ENCODE results near the gene COL18A1. TPM values are rescaled to one million over a fixed set of nuclear protein-coding genes. Genes with fewer than 3 reads are reported as not detected.
"Not testable (repeated sequence)": the region's sequence is repeated elsewhere in the genome, so short reads cannot be mapped to it uniquely, and the experiment has no call there.

Gene COL18A1
- total and polyA plus RNA-seq, 5 experiments from 2014 or later, result 1.5 to 22.2 (median 9.9) TPM

DNA sequence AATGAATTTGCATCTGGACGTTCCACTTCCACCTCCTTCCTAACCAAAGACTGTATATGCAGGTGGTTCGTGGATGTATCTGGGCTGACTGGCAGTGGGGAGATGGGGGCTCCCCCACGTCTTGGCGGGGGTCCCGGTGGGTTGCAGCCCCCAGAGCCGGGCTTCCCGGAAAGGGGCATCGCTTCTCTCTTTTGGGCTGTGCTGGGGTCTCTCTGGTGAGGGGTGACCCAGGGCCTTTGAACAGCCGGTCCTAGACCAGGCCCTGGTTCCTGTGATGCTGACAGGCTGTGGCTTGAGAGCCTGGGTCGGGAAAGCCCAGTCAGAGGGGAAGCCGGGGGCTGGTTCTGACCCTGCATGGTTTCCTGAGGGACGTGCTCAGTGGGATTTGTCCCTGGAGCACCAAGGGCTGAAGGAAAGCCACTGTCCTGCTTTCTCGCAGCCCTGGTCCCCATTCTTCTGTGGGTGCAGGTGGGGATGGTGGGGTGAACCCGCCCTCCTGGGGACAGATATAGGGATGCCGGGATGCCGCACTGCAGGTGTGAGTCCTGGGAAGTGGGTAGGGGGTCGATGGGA lies 29.8 kb downstream of the COL18A1 start:
- peak overlapping the region in 2 of 10 donors; percentile 48 to 70 for H3K27ac Mint-ChIP-seq
- ATAC-seq (no peak), DNase-seq (no peak)
- H3K4me3 Mint-ChIP-seq, result no peak overlapping the region
- POLR2A ChIA-PET, result interaction anchor here (0.5 kb wide), 1 partner anchor 42 kb away, joined by 3 read pairs; no protein-coding TSS in a partner anchor
- H3K4me1 Mint-ChIP-seq, result peaks cover 4 to 19% (median 10%) of the 10 kb centered on the region in 4 donors
- peaks cover 0 to 20% (median 0%) of the 10 kb centered on the region in 5 donors for H3K27me3 Mint-ChIP-seq
- no peaks in the 10 kb centered on the region for H3K36me3 Mint-ChIP-seq
- H3K9me3 Mint-ChIP-seq, result no peaks in the 10 kb centered on the region

DNA sequence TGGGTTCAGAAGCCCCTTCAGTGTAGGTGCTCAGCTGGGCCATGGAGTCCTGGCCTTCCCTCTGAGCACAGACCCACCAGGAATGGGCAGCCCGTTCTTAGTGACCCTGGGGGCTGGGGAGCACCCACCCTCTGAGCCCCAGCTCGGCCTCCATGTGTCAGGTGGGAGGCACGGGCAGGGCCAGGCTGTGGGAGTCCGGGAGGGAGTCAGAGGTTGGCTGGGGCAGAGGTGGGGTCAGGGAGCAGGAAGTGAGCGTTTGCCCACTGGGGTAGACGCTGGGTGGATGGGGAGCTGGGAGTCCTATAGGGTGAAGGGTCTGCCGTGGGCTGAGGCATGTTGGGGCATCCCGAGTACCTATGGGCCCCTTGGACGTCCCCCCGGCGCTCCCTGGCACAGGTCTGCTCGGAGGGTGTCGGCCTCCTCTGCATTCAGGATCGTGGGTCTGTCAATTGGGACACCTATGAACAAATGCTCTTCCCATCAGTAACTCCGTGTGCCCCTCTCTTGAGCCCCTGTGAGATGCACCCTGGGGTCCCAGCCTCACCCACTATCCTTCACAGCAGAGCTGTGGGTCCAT lies 30.5 kb downstream of the COL18A1 start:
- Mint-ChIP-seq H3K4me1 (peaks cover 4 to 19% (median 10%) of the 10 kb centered on the region in 4 donors), H3K4me3 (no peak overlapping the region), H3K9me3 (no peaks in the 10 kb centered on the region), H3K27ac (peak overlapping the region in 1 of 10 donors; percentile 48), H3K27me3 (peaks cover 0 to 20% (median 0%) of the 10 kb centered on the region in 5 donors), H3K36me3 (no peaks in the 10 kb centered on the region)
- DNase-seq (no peak), ATAC-seq (no peak)
- POLR2A ChIA-PET, result interaction anchor here (0.5 kb wide), 1 partner anchor 42 kb away, joined by 3 read pairs; no protein-coding TSS in a partner anchor

DNA sequence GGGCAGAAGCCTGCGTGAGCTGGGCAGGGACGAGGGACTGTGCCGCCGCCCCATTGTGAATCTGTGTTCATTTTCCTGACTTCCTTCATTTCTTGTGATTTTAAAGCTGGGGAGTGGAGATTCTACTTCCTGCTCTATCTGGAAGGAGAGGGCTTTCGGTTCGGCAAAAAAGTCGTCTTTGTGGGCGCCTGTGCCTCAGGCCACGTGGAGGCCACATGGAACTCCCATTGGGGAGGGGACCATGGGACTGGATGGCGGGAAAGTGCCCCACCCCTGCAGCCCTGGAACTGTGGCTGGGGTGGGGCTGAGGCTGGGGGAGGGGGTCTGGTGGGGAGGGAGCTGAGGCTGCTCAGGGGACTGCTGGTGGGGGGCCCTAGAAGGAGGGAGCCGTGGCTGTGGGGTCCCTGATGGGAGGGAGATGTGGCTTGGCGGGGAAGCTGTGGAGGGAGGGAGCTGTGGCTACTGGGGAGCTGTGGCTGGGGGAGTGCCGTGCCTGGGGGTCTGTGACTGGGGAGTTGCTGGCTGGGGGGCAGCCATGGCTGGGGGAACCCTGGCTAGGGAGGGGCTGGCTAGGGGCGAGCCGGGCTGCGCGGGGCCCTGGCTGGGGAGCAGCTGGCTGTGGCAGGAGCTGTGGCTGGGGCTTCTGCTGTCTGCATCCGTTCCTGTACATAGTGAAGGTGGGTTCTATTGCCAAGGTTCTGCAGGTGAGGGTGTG lies 31.5 kb downstream of the COL18A1 start:
- DNase-seq, result peak in 1 of 10 donors; percentile 10
- H3K36me3 Mint-ChIP-seq, result no peaks in the 10 kb centered on the region

DNA sequence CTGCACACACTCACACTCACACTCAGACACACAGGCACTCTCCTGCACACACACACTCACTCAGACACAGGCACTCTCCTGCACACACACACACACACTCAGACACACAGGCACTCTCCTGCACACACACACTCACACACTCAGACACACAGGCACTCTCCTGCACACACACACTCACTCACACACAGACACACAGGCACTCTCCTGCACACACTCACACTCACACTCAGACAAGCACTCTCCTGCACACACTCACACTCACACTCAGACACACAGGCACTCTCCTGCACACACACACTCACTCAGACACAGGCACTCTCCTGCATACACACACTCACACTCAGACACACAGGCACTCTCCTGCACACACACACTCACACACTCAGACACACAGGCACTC lies 32.9 kb downstream of the COL18A1 start:
- H3K9me3 Mint-ChIP-seq, POLR2A ChIA-PET, DNase-seq, H3K36me3 Mint-ChIP-seq, H3K27ac Mint-ChIP-seq, H3K4me3 Mint-ChIP-seq, ATAC-seq: not testable (repeated sequence)
- peaks cover 0 to 19% (median 0%) of the 10 kb centered on the region in 5 donors for H3K27me3 Mint-ChIP-seq
- H3K4me1 Mint-ChIP-seq, result peaks cover 4 to 19% (median 10%) of the 10 kb centered on the region in 4 donors

More for the DNA sequence above, 31.5 kb downstream of the COL18A1 start:
- H3K4me1 Mint-ChIP-seq, result peaks cover 4 to 19% (median 10%) of the 10 kb centered on the region in 4 donors
- POLR2A ChIA-PET, result no interaction called here
- peaks cover 0 to 20% (median 0%) of the 10 kb centered on the region in 5 donors for H3K27me3 Mint-ChIP-seq
- H3K27ac Mint-ChIP-seq, result peak overlapping the region in 3 of 10 donors; percentile 52 to 67 (median 60)
- peak overlapping the region in 2 of 10 donors; percentile 39 to 41 for H3K4me3 Mint-ChIP-seq
- peak in 1 of 2 donors; percentile 26 for ATAC-seq
- H3K9me3 Mint-ChIP-seq, result no peaks in the 10 kb centered on the region

DNA sequence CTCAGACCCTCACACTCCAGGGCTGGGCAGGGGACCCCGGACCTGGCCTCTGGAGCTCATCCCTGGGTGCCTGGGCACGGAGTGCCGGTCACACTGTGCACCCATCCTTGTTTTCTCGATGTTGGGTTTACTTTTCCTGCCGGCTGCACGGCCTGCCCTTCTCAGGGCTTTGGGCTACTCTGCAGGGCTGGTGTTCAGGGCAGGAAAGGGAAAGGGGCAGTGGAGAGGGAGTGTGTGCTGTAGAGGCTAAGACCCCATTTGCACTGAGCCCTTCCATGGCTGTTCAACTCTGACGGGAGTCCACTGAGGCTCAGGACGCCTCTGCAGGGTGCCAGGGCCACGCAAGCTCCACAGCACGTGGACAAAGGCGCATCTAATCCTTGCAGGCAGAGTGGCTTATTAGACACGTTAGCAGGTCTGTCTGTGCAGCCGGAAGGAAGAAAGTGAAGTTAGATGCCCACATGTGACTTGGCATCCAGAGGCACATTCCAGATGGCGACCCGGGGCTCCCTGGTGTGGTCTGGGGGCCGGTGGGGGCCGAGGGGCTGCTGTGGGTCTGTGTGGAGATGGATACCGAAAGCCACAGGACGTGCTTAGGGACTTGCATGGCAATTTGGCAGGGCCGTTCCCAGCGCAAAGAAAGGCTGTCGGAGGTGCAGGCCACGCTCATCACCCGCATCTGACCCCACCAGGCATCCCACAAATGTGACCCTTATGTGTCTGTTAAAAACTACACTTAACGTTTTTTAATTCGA lies 33.6 kb downstream of the COL18A1 start:
- POLR2A ChIA-PET, result no interaction called here
- H3K27me3 Mint-ChIP-seq, result peaks cover 0 to 15% (median 0%) of the 10 kb centered on the region in 5 donors

DNA sequence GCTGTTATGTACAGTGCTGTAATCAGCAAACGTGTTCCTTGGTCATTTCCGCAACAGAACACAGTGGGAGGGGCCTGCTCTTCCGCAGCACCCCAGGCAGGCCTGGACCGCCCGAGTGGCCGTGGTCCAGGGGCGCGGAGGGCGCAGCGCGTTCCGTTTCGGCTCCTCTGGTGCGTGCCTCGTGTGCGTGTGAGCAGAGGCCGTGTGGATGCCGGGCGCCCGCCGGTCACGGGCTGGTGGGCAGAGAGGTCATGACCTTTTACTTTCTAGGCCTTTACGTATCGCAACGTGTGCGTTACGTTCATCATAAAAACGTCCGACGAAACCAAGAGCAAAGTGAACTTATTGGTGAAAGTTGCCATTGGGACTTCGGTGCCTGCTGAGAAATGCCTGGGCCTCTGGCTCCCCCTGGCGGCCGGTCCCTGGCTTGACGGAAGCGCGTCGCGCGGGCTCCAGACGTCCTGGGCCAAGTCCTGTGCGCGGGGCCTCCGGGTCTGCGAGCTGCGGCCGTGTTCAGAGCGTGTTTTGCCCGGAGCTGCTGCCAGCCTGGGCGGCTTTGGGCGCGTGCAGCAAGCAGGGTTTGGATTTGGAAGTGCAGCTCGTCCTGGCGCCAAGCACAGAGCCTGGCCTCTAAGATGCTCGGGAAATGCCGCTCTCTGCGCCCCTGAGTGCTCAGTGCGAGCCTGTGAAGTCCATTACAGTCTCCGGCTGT lies 34.4 kb downstream of the COL18A1 start:
- Mint-ChIP-seq H3K27ac (peak overlapping the region; percentile 41 to 90 (median 82)), H3K27me3 (peaks cover 0 to 11% (median 5%) of the 10 kb centered on the region in 5 donors), H3K36me3 (no peaks in the 10 kb centered on the region), H3K4me3 (peak overlapping the region; percentile 56 to 77 (median 70)), H3K9me3 (no peaks in the 10 kb centered on the region), H3K4me1 (peaks cover 4 to 20% (median 10%) of the 10 kb centered on the region in 4 donors)
- peak; percentile 66 to 89 (median 84) for DNase-seq
- POLR2A ChIA-PET, result interaction anchor here (0.8 to 3.0 kb wide), 2 partner anchors 146 to 152 kb away, joined by 3 to 12 read pairs; partner anchors contain the start of gene POFUT2
- ATAC-seq, result peak; percentile 89 to 95

More for the DNA sequence above, 33.6 kb downstream of the COL18A1 start:
- ATAC-seq (no peak), DNase-seq (no peak)
- H3K9me3 Mint-ChIP-seq, result no peaks in the 10 kb centered on the region
- peak overlapping the region in 6 of 10 donors; percentile 9 to 90 (median 84) for H3K27ac Mint-ChIP-seq
- peaks cover 4 to 19% (median 10%) of the 10 kb centered on the region in 4 donors for H3K4me1 Mint-ChIP-seq
- H3K4me3 Mint-ChIP-seq, result peak overlapping the region in 3 of 10 donors; percentile 67 to 77 (median 70)
- H3K36me3 Mint-ChIP-seq, result no peaks in the 10 kb centered on the region

DNA sequence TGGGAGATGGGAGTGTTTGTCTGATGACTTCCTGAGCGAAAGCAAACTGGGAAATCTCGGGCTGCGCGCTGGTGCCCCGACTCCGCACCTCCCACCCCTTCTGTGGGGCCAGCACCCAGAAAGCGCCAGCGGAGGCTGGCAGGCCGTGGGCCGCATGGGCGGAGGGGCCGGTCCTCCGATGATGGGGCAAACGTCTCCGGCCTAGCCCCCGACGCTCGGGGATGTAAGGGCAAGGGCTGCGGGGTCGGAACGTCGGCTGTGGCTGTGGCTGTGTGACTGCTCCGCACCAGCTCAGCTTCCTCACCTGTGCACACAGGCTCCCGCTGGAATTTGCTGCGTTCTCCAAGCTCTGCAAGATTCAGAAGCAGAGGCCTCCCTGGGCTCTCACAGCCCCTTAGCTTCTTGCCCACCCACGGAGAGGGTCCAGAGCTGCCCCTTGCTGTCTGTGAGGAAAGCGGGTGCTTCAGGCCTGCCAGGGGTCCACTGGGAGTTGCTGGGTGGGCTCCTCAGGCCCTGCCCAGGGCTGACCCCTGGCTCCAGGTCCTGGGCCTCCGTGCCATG lies 35.0 kb downstream of the COL18A1 start:
- no peaks in the 10 kb centered on the region for H3K9me3 Mint-ChIP-seq
- H3K36me3 Mint-ChIP-seq, result no peaks in the 10 kb centered on the region
- no peak for DNase-seq
- H3K27me3 Mint-ChIP-seq, result peaks cover 0 to 12% (median 0%) of the 10 kb centered on the region in 5 donors
- POLR2A ChIA-PET, result interaction anchor here (0.8 to 3.0 kb wide), 2 partner anchors 147 to 152 kb away, joined by 3 to 12 read pairs; partner anchors contain the start of gene POFUT2
- no peak for ATAC-seq
- H3K4me1 Mint-ChIP-seq, result peaks cover 4 to 16% (median 10%) of the 10 kb centered on the region in 4 donors
- no peak overlapping the region for H3K4me3 Mint-ChIP-seq
- peak overlapping the region in 1 of 10 donors; percentile 81 for H3K27ac Mint-ChIP-seq

DNA sequence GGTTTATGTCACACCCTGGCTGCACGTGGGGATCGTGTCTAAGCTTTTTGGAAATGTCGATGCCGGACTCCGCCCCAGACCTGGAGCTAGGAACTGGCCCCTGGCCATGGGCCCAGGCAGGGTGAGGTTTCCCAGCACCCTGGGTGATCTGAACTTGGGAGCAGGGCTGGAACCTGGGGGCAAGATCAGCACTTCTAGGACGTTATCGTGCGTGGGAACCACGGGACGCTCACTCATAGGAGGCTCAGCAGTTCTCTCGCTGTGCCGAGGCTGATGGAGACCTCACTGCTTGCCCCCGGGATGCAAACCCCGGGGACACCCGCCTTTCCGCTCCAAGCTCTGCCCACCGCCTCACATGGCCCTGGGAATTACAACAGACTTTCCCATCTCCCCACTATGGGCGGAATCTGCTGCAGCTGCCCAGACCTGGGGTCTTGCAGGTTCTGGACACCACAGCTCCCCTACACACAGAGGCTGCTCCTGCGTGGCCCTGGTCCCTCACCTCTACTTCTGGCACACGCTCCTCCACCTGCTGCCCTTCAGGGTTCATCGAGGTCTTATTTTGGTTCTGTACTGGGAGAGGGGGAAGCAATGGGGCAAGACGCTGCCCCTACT lies 35.9 kb downstream of the COL18A1 start:
- no peaks in the 10 kb centered on the region for H3K36me3 Mint-ChIP-seq
- no peaks in the 10 kb centered on the region for H3K9me3 Mint-ChIP-seq
- H3K27me3 Mint-ChIP-seq, result peaks cover 0 to 16% (median 3%) of the 10 kb centered on the region in 5 donors
- POLR2A ChIA-PET, result interaction anchor here (0.6 to 3.0 kb wide), 2 partner anchors 42 to 148 kb away, joined by 3 to 12 read pairs; no protein-coding TSS in a partner anchor
- H3K4me3 Mint-ChIP-seq, result no peak overlapping the region
- H3K4me1 Mint-ChIP-seq, result peaks cover 4 to 16% (median 9%) of the 10 kb centered on the region in 4 donors
- ATAC-seq, result no peak
- H3K27ac Mint-ChIP-seq, result no peak overlapping the region
- no peak for DNase-seq

DNA sequence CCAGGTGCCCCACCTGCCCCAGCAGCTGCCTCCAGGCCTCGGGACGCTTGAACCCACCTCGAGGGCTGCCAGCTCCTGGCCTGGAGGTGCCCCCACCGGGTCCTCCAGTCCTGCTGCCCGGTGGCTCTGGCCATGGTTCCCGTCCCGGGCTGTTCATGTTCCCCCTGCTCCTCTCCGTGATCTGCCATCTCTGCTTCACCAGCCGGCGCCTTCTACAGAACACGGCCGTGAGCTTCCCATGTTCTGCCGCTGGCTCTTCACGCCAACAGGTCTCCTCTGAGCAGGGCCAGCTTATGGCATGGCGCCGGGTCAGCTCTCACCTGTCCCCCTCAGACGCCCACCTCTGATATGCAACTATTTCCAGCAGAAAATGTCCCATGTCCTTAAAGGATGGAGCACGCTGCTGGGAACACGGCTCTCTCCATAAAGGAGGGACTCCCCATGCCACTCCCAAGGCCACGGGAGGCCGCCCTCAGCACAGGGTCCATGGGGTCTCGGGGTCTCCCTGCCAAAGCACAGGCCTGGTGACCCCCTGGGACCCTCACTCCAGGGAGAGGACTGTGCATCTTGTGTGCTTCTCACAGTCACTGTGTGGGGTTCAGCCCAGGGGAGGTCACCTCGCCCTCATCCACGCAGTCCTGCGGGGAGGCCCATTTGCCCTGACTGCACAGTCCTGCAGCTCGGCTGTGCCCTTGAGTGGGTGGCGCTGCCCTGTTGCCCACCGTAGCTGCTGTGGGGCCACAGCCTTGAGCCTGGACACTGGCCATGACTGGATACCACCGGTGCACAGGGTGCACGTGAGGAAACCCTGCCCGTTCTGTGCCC lies 36.7 kb downstream of the COL18A1 start:
- H3K27me3 Mint-ChIP-seq, result peaks cover 0 to 16% (median 6%) of the 10 kb centered on the region in 5 donors
- H3K4me1 Mint-ChIP-seq, result peaks cover 4 to 10% (median 6%) of the 10 kb centered on the region in 4 donors
- peak overlapping the region in 1 of 10 donors; percentile 51 for H3K27ac Mint-ChIP-seq
- no peaks in the 10 kb centered on the region for H3K36me3 Mint-ChIP-seq
- H3K9me3 Mint-ChIP-seq, result peaks cover 0 to 4% (median 0%) of the 10 kb centered on the region in 9 donors
- POLR2A ChIA-PET, result interaction anchor here (0.6 to 3.0 kb wide), 2 partner anchors 43 to 148 kb away, joined by 3 to 12 read pairs; no protein-coding TSS in a partner anchor
- ATAC-seq (no peak), DNase-seq (no peak)
- H3K4me3 Mint-ChIP-seq, result no peak overlapping the region

DNA sequence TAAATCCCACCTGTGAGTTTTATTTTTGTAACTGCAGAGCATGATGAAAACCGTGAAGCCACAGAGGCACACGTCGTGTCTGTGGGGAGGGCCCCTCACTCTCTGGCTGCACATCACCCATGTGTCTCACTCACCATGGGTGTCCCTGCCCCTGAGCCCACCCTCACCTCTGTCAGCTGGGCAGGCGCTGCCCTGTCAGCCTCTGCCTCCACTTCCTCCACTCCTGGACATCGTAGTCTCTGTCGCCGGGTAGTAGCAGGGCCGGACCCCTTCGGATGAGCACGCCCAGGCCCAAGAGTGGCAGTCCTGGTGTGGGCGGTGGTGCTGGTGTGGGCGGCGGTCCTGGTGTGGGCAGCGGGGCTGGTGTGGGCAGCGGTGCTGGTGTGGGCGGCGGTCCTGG lies 37.3 kb downstream of the COL18A1 start:
- POLR2A ChIA-PET, result no interaction called here
- Mint-ChIP-seq H3K4me1 (peaks cover 4 to 10% (median 6%) of the 10 kb centered on the region in 4 donors), H3K4me3 (no peak overlapping the region), H3K27ac (no peak overlapping the region), H3K36me3 (no peaks in the 10 kb centered on the region), H3K27me3 (peaks cover 0 to 17% (median 10%) of the 10 kb centered on the region in 5 donors), H3K9me3 (peaks cover 0 to 6% (median 0%) of the 10 kb centered on the region in 9 donors)
- DNase-seq (no peak), ATAC-seq (no peak)
